Measurements from ENCODE around the gene BACH2.
"Not testable (repeated sequence)": the region's sequence is repeated elsewhere in the genome, so short reads cannot be mapped to it uniquely, and the experiment has no call there.

BACH2 gene

GRCh38 chr6:90119618-90120017 lies 177.0 kb downstream of the BACH2 start:
- TF ChIP-seq CTCF (IDR thresholded peaks at IDR 0.05; ENCODE audit: low read depth, low read length, missing control alignments), result no peak
- DNase-seq (ENCODE audit: low read depth), result no peak
- H3K4me3 ChIP-seq (ENCODE audit: low read depth, low read length), result no peak overlapping the region

- no peak for DNase-seq (ENCODE audit: low read depth)
- no peak overlapping the region for H3K4me3 ChIP-seq (ENCODE audit: low read depth, low read length)
- TF ChIP-seq CTCF (IDR thresholded peaks at IDR 0.05; ENCODE audit: low read depth, low read length, missing control alignments), result no peak
Measured at GRCh38 chr6:90118581-90118980, 178.1 kb downstream of the BACH2 start.

GRCh38 chr6:90118069-90118468 lies 178.6 kb downstream of the BACH2 start:
- DNase-seq (ENCODE audit: low read depth), result no peak
- TF ChIP-seq CTCF (IDR thresholded peaks at IDR 0.05; ENCODE audit: low read depth, low read length, missing control alignments), result no peak
- no peak overlapping the region for H3K4me3 ChIP-seq (ENCODE audit: low read depth, low read length)

- DNase-seq (ENCODE audit: low read depth); H3K4me3 ChIP-seq (ENCODE audit: low read depth, low read length): not testable (repeated sequence)
Measured at GRCh38 chr6:90116126-90116525, 180.5 kb downstream of the BACH2 start.

GRCh38 chr6:90113389-90113788 lies 183.3 kb downstream of the BACH2 start:
- DNase-seq (ENCODE audit: low read depth), result no peak
- no peak overlapping the region for H3K4me3 ChIP-seq (ENCODE audit: low read depth, low read length)
- no peak for TF ChIP-seq CTCF (IDR thresholded peaks at IDR 0.05; ENCODE audit: low read depth, low read length, missing control alignments)

- DNase-seq (ENCODE audit: low read depth), result no peak
- TF ChIP-seq CTCF (IDR thresholded peaks at IDR 0.05; ENCODE audit: low read depth, low read length, missing control alignments), result no peak
- no peak overlapping the region for H3K4me3 ChIP-seq (ENCODE audit: low read depth, low read length)
Measured at GRCh38 chr6:90111387-90111786, 185.3 kb downstream of the BACH2 start.

GRCh38 chr6:90110971-90111370 lies 185.7 kb downstream of the BACH2 start:
- no peak overlapping the region for H3K4me3 ChIP-seq (ENCODE audit: low read depth, low read length)
- no peak for TF ChIP-seq CTCF (IDR thresholded peaks at IDR 0.05; ENCODE audit: low read depth, low read length, missing control alignments)

GRCh38 chr6:90109141-90109540 lies 187.5 kb downstream of the BACH2 start:
- no peak for TF ChIP-seq CTCF (IDR thresholded peaks at IDR 0.05; ENCODE audit: low read depth, low read length, missing control alignments)
- no peak overlapping the region for H3K4me3 ChIP-seq (ENCODE audit: low read depth, low read length)
- no peak for DNase-seq (ENCODE audit: low read depth)

More at GRCh38 chr6:90110971-90111370, 185.7 kb downstream of the BACH2 start:
- no peak for DNase-seq (ENCODE audit: low read depth)
